Neural progenitor cell (in vitro differentiated cells): ENCODE measurements around the gene SLC41A1. TPM values are rescaled to one million over a fixed set of nuclear protein-coding genes. Genes with fewer than 3 reads are reported as not detected.
A peak's percentile ranks its signal among the peaks of the same experiment; 100 is the strongest.
"Not testable (repeated sequence)": the region's sequence is repeated elsewhere in the genome, so short reads cannot be mapped to it uniquely, and the experiment has no call there.

Experiments used
- DNase-seq: peaks from one replicate; pipeline ENCODE4 v3.0.0-alpha.2; 2016; ENCODE audit warnings: low spot score
- H2AFZ ChIP-seq: fragments of 200-600 bp; sonication (generic); replicated peaks from 2 replicates; pipeline ENCODE4 v1.6.1; 2016; ENCODE audit warnings: antibody characterized with exemption
- H3F3A ChIP-seq: fragments of 200-600 bp; sonication (generic); 2 replicates; pipeline ENCODE4 v1.6.1; 2016; ENCODE audit warnings: antibody characterized with exemption, low read depth
- H3K27ac ChIP-seq: fragments of 200-600 bp; sonication (generic); 2 replicates; pipeline ENCODE4 v1.5.1; 2016; ENCODE audit warnings: mild to moderate bottlenecking
- H3K27me3 ChIP-seq: fragments of 200-600 bp; sonication (generic); 2 replicates; pipeline ENCODE4 v1.6.1; 2016; ENCODE audit warnings: mild to moderate bottlenecking, moderate library complexity
- H3K36me3 ChIP-seq: fragments of 200-600 bp; sonication (generic); 2 replicates; pipeline ENCODE4 v1.5.1; 2016
- H3K4me1 ChIP-seq: fragments of 200-600 bp; sonication (generic); 2 replicates; pipeline ENCODE4 v1.6.1; 2016; ENCODE audit warnings: mixed run types
- H3K4me2 ChIP-seq: fragments of 200-600 bp; sonication (generic); 2 replicates; pipeline ENCODE4 v1.6.1; 2016
- H3K4me3 ChIP-seq: fragments of 200-600 bp; sonication (generic); 2 replicates; pipeline ENCODE4 v1.5.1; 2016
- H3K79me2 ChIP-seq: fragments of 200-600 bp; sonication (generic); 2 replicates; pipeline ENCODE4 v1.6.1; 2016; ENCODE audit warnings: low read depth
- H3K9ac ChIP-seq: fragments of 200-600 bp; sonication (generic); 2 replicates; pipeline ENCODE4 v1.6.1; 2016
- H3K9me3 ChIP-seq: fragments of 200-600 bp; sonication (generic); 2 replicates; pipeline ENCODE4 v1.5.1; 2016; ENCODE audit warnings: low read depth
- H4K20me1 ChIP-seq: fragments of 200-600 bp; sonication (generic); 2 replicates; pipeline ENCODE4 v1.6.1; 2016; ENCODE audit warnings: low read depth
- H3K27ac Mint-ChIP-seq: 3 replicates; pipeline ENCODE4 v1.8.0; 2021; ENCODE audit warnings: mixed read lengths
- H3K27me3 Mint-ChIP-seq: 2 replicates; pipeline ENCODE4 v1.8.0; 2022; ENCODE audit warnings: low read depth, mild to moderate bottlenecking, inconsistent platforms, moderate library complexity, mixed read lengths; ENCODE audit not compliant: insufficient read depth
- H3K36me3 Mint-ChIP-seq: 3 replicates; pipeline ENCODE4 v1.8.0; 2021; ENCODE audit warnings: mixed read lengths
- H3K4me1 Mint-ChIP-seq: 3 replicates; pipeline ENCODE4 v1.8.0; 2021; ENCODE audit warnings: mixed read lengths
- H3K4me3 Mint-ChIP-seq: 3 replicates; pipeline ENCODE4 v1.8.0; 2021; ENCODE audit warnings: mild to moderate bottlenecking, moderate library complexity, mixed read lengths
- H3K9me3 Mint-ChIP-seq: 3 replicates; pipeline ENCODE4 v1.8.0; 2020; ENCODE audit warnings: mixed read lengths
- EZH2 ChIP-seq: fragments of 200-600 bp; sonication (generic); IDR thresholded peaks from 2 replicates; pipeline ENCODE4 v1.6.1; 2017; ENCODE audit warnings: antibody characterized with exemption, mild to moderate bottlenecking, moderate library complexity
- EZH2phosphoT487 ChIP-seq: fragments of 200-600 bp; sonication (generic); IDR thresholded peaks from 2 replicates; pipeline ENCODE4 v1.6.1; 2017; ENCODE audit warnings: antibody characterized with exemption
- total RNA-seq: library from RNA; depleted of rRNA; stranded (reverse); fragments of >200 nt; gene quantifications from 2 replicates; pipeline ENCODE4 v1.2.3, GENCODE V29; 2015; ENCODE audit warnings: low replicate concordance
- TF ChIP-seq, protein P1 (sequence below): fragments of 200-600 bp; sonication (generic); IDR thresholded peaks from 2 replicates; pipeline ENCODE4 v1.5.1; 2017; ENCODE audit warnings: antibody characterized with exemption, mild to moderate bottlenecking

SLC41A1 gene
- total RNA-seq: 10.4 and 15.8 TPM in 2 replicates

DNA sequence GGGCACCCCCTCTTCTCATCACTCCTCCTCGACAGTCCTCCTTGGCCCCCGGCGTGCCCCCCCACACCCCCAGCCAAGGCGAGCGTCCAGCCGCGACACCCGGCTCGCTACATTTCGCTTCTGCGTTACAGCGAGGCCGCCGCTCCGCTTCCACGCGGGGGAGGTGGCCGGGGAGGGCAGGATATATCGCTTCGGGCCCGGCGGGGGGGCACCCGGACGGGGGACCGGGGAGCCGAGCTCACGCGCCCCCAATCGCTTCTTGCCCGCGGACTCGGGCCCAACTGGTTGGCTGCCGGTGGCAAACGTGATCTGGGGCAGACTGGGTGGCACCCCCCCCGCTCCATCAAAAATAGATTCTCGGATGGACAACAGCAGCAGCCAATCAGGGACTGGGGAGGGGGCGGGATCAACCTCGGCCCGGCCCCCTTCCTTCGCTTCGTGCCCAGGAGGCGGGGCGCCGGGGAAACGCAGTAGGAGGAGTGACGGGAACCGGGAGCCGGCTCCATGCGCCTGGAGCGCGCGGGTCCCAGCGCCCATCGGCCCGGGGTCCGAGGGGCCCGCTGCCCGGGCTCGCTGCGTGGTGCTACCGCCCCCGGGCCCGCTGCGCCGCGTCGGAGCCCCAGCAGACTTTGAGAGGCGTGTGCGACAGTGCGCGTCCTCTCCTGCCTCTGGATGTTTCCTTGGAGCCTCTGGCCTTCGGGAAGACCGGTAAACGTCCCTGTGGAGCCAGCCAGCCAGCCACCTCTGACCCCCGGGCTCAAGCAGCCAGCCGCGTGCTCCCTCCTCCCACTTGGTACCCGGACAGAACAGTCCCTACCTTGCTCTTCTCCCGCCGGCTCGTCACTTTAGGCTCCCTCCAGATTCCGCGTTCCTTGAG, at the start of gene SLC41A1:
Gene SLC41A1, minus strand, starts transcription at position 321 of the 877 bp plus-strand sequence. CDS start 2,757 bp downstream, outside the sequence.
- Histone ChIP-seq H3F3A (peaks cover 9% of the 10 kb centered on the region), H3K9ac (peak within 1 kb of the TSS; percentile 15), H4K20me1 (peaks cover 11% of the 10 kb centered on the region), H3K36me3 (no peaks in the 10 kb centered on the region), H3K27ac (no peak within 1 kb of the TSS), H2AFZ (peak within 1 kb of the TSS; percentile 90), H3K4me1 (peaks cover 24% of the 10 kb centered on the region), H3K9me3 (no peaks in the 10 kb centered on the region), H3K4me3 (peak within 1 kb of the TSS; percentile 79), H3K4me2 (peak within 1 kb of the TSS; percentile 82), H3K27me3 (peaks cover 14% of the 10 kb centered on the region), H3K79me2 (peaks cover 20% of the 10 kb centered on the region)
- Mint-ChIP-seq H3K36me3 (peaks cover 25% of the 10 kb centered on the region), H3K27me3 (peaks cover 2% of the 10 kb centered on the region), H3K4me3 (peak within 1 kb of the TSS; percentile 93), H3K4me1 (peaks cover 41% of the 10 kb centered on the region), H3K9me3 (no peaks in the 10 kb centered on the region), H3K27ac (peak within 1 kb of the TSS; percentile 84)
- TF ChIP-seq, protein P1, sequence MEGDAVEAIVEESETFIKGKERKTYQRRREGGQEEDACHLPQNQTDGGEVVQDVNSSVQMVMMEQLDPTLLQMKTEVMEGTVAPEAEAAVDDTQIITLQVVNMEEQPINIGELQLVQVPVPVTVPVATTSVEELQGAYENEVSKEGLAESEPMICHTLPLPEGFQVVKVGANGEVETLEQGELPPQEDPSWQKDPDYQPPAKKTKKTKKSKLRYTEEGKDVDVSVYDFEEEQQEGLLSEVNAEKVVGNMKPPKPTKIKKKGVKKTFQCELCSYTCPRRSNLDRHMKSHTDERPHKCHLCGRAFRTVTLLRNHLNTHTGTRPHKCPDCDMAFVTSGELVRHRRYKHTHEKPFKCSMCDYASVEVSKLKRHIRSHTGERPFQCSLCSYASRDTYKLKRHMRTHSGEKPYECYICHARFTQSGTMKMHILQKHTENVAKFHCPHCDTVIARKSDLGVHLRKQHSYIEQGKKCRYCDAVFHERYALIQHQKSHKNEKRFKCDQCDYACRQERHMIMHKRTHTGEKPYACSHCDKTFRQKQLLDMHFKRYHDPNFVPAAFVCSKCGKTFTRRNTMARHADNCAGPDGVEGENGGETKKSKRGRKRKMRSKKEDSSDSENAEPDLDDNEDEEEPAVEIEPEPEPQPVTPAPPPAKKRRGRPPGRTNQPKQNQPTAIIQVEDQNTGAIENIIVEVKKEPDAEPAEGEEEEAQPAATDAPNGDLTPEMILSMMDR: no peak
- TF ChIP-seq EZH2phosphoT487 (no peak), EZH2 (no peak)
- DNase-seq: peak; percentile 95

DNA sequence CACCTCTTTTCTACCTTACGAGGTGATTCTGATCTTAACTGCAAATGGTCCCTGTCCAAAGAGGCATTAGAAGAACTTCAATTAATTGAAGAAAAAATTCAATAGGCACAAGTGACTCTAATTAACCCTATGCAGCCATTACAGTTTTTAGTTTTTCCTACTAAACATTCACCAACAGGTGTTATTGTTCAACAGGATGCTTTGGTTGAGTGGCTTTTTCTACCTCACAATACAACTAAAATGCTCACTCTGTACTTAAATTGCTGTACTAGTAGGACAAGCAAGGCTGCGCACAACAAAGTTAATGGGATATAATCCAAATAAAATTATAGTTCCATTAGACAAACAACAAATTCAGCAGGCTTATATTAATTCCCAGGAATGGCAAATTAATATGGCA, 48.5 kb upstream of the SLC41A1 start:
- Mint-ChIP-seq H3K4me1 (no peaks in the 10 kb centered on the region), H3K9me3 (peaks cover 2% of the 10 kb centered on the region), H3K4me3 (no peak overlapping the region), H3K27ac (no peak overlapping the region), H3K27me3 (peaks cover 3% of the 10 kb centered on the region), H3K36me3 (peaks cover 4% of the 10 kb centered on the region)
- H3F3A ChIP-seq: no peaks in the 10 kb centered on the region
- no peaks in the 10 kb centered on the region for H3K36me3 ChIP-seq
- no peak overlapping the region for H3K4me3 ChIP-seq
- H3K27me3 ChIP-seq: no peaks in the 10 kb centered on the region
- H2AFZ ChIP-seq: no peak overlapping the region
- H3K4me1 ChIP-seq: no peaks in the 10 kb centered on the region
- no peak overlapping the region for H3K9ac ChIP-seq
- no peaks in the 10 kb centered on the region for H4K20me1 ChIP-seq
- no peaks in the 10 kb centered on the region for H3K79me2 ChIP-seq
- TF ChIP-seq EZH2phosphoT487: no peak
- TF ChIP-seq, protein P1: no peak
- no peak for TF ChIP-seq EZH2
- DNase-seq: no peak
- peaks cover 1% of the 10 kb centered on the region for H3K9me3 ChIP-seq
- no peak overlapping the region for H3K4me2 ChIP-seq
- H3K27ac ChIP-seq: no peak overlapping the region

DNA sequence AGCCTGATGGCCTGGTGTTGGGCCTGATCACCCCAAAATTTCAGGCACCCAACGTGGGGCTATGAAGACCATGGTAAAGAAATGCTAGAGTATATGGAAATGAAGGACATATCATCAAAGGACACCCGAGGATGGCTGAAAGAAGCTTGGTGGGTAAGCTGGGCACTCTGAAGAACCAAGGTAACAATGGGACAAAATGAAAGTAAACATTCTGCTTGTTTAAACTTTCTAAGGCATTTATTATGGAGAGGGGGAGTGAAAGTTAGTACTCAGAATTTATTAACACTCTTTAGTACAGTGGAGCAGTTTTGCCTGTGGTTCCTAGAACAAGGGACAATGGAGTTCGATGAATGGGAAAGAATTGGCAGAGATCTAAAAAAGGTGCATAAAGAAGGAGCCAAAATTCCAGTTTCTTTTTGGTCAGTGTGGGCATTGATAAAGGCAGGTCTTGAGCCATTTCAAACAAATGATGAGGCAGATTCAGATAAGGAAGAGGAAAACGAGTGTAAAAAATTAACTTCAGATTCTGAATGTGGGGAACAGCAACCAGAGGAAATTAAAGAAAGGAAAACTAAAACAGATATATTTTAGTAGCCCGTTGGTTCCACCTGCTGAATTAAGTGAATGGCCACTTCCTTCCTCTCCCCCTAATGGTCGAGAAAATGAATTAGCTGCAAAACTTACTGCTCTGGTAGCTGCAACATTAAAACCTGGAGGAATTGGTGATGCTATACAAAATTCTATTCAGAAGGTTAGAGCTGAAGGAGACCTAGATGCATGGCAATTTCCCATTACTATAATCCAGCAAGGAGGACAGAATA, 45.4 kb upstream of the SLC41A1 start:
- H3K27me3 ChIP-seq: no peaks in the 10 kb centered on the region
- H3K36me3 ChIP-seq: no peaks in the 10 kb centered on the region
- H3K4me3 Mint-ChIP-seq: no peak overlapping the region
- H3K4me1 ChIP-seq: no peaks in the 10 kb centered on the region
- no peaks in the 10 kb centered on the region for H4K20me1 ChIP-seq
- H3K4me2 ChIP-seq: no peak overlapping the region
- H3K27me3 Mint-ChIP-seq: peaks cover 2% of the 10 kb centered on the region
- TF ChIP-seq, protein P1: no peak
- TF ChIP-seq EZH2 (no peak), EZH2phosphoT487 (no peak)
- peaks cover 10% of the 10 kb centered on the region for H3K9me3 Mint-ChIP-seq
- peaks cover 9% of the 10 kb centered on the region for H3K36me3 Mint-ChIP-seq
- H3K4me1 Mint-ChIP-seq: no peaks in the 10 kb centered on the region
- H3K4me3 ChIP-seq: no peak overlapping the region
- no peaks in the 10 kb centered on the region for H3F3A ChIP-seq
- DNase-seq: no peak
- no peak overlapping the region for H3K9ac ChIP-seq
- no peak overlapping the region for H3K27ac ChIP-seq
- peaks cover 10% of the 10 kb centered on the region for H3K9me3 ChIP-seq
- H2AFZ ChIP-seq: no peak overlapping the region
- no peak overlapping the region for H3K27ac Mint-ChIP-seq
- H3K79me2 ChIP-seq: no peaks in the 10 kb centered on the region

DNA sequence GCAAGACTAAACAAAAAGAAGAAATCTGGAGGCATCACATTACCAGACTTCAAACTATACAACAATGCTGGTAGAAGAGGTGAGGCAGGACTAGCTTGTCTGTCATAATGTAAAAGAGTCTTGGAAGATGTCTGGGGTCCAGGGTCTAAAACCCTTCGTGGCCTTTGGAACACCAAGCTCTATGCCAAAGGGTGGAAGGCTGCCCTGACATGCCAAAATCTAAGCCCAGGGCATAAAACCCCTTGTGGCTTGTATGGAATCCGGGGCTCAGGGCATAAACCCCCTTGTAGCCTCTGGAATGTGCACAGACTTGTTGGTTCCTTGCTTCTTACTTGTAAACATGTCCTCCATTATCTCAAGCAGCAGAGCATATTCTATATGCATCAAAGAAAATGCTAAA, 44.5 kb upstream of the SLC41A1 start:
- not testable (repeated sequence) for H3K4me2 ChIP-seq, H2AFZ ChIP-seq, H3F3A ChIP-seq, H3K4me3 Mint-ChIP-seq, H3K36me3 Mint-ChIP-seq, H3K27ac Mint-ChIP-seq, H4K20me1 ChIP-seq, H3K4me1 ChIP-seq, H3K9me3 ChIP-seq, H3K4me3 ChIP-seq, H3K27me3 ChIP-seq, H3K36me3 ChIP-seq, H3K27me3 Mint-ChIP-seq, H3K4me1 Mint-ChIP-seq, H3K27ac ChIP-seq, DNase-seq, H3K9ac ChIP-seq, H3K79me2 ChIP-seq
- peaks cover 13% of the 10 kb centered on the region for H3K9me3 Mint-ChIP-seq
